ENCODE data around the gene C1QL1.

GRCh38 chr17:44970136-44970741, 2.1 kb upstream of the C1QL1 start:
- TF ChIP-seq, protein P1, sequence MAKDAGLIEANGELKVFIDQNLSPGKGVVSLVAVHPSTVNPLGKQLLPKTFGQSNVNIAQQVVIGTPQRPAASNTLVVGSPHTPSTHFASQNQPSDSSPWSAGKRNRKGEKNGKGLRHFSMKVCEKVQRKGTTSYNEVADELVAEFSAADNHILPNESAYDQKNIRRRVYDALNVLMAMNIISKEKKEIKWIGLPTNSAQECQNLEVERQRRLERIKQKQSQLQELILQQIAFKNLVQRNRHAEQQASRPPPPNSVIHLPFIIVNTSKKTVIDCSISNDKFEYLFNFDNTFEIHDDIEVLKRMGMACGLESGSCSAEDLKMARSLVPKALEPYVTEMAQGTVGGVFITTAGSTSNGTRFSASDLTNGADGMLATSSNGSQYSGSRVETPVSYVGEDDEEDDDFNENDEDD (CRISPR knock-in tag; IDR thresholded peaks at IDR 0.05; ENCODE audit: borderline replicate concordance), result no peak
- TF ChIP-seq ZNF572 (CRISPR knock-in tag; IDR thresholded peaks at IDR 0.05), result no peak
- no peak for TF ChIP-seq RAD51 (IDR thresholded peaks at IDR 0.05; ENCODE audit: borderline replicate concordance)
- TF ChIP-seq TFAP4 (IDR thresholded peaks at IDR 0.05; ENCODE audit: borderline replicate concordance, low read depth), result no peak
- no peak for TF ChIP-seq ZNF639 (CRISPR knock-in tag; conservative IDR thresholded peaks at IDR 0.05)
- TF ChIP-seq, protein P2, sequence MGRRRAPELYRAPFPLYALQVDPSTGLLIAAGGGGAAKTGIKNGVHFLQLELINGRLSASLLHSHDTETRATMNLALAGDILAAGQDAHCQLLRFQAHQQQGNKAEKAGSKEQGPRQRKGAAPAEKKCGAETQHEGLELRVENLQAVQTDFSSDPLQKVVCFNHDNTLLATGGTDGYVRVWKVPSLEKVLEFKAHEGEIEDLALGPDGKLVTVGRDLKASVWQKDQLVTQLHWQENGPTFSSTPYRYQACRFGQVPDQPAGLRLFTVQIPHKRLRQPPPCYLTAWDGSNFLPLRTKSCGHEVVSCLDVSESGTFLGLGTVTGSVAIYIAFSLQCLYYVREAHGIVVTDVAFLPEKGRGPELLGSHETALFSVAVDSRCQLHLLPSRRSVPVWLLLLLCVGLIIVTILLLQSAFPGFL (CRISPR knock-in tag; IDR thresholded peaks at IDR 0.05), result no peak
- no peak for TF ChIP-seq CTCF (CRISPR knock-in tag; IDR thresholded peaks at IDR 0.05)
- TF ChIP-seq, protein P3, sequence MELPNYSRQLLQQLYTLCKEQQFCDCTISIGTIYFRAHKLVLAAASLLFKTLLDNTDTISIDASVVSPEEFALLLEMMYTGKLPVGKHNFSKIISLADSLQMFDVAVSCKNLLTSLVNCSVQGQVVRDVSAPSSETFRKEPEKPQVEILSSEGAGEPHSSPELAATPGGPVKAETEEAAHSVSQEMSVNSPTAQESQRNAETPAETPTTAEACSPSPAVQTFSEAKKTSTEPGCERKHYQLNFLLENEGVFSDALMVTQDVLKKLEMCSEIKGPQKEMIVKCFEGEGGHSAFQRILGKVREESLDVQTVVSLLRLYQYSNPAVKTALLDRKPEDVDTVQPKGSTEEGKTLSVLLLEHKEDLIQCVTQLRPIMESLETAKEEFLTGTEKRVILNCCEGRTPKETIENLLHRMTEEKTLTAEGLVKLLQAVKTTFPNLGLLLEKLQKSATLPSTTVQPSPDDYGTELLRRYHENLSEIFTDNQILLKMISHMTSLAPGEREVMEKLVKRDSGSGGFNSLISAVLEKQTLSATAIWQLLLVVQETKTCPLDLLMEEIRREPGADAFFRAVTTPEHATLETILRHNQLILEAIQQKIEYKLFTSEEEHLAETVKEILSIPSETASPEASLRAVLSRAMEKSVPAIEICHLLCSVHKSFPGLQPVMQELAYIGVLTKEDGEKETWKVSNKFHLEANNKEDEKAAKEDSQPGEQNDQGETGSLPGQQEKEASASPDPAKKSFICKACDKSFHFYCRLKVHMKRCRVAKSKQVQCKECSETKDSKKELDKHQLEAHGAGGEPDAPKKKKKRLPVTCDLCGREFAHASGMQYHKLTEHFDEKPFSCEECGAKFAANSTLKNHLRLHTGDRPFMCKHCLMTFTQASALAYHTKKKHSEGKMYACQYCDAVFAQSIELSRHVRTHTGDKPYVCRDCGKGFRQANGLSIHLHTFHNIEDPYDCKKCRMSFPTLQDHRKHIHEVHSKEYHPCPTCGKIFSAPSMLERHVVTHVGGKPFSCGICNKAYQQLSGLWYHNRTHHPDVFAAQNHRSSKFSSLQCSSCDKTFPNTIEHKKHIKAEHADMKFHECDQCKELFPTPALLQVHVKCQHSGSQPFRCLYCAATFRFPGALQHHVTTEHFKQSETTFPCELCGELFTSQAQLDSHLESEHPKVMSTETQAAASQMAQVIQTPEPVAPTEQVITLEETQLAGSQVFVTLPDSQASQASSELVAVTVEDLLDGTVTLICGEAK (IDR thresholded peaks at IDR 0.05), result no peak
- TF ChIP-seq, protein P3 (CRISPR knock-in tag; IDR thresholded peaks at IDR 0.05), result no peak
- TF ChIP-seq MEIS1 (CRISPR knock-in tag; IDR thresholded peaks at IDR 0.05; ENCODE audit: borderline replicate concordance), result no peak

Measured in HepG2 (cell line).